Activated CD4-positive, alpha-beta T cell treated with anti-CD3 and anti-CD28 coated beads for 36 hours (primary cell): ENCODE results near the gene COL21A1. TPM values are rescaled to one million over a fixed set of nuclear protein-coding genes. Genes with fewer than 3 reads are reported as not detected.

Source experiments
- ATAC-seq: fragments of 200-7000 bp; cut with Tn5 transposase; one replicate; pipeline ENCODE4 v1.10.0; 2021; ENCODE audit warnings: mild to moderate bottlenecking, moderate library complexity
- CTCF ChIA-PET: fragments of 350-600 bp; sonication (Branson Sonifier 250); formaldehyde crosslinking; loops from one replicate; lab custom pipeline; 2021; ENCODE audit warnings: antibody characterized with exemption; lab: Charles Lee
- POLR2A ChIA-PET: fragments of 350-600 bp; sonication (Branson Sonifier 250); formaldehyde crosslinking; loops from one replicate; lab custom pipeline; 2021; ENCODE audit warnings: antibody characterized with exemption, inconsistent platforms; lab: Charles Lee
- DNase-seq: peaks from one replicate; pipeline ENCODE4 v3.0.0-alpha.2; 2020
- H3K27ac Mint-ChIP-seq: one replicate; pipeline ENCODE4 v1.8.0; 2021; ENCODE audit warnings: mixed read lengths
- H3K27me3 Mint-ChIP-seq: one replicate; pipeline ENCODE4 v1.8.0; 2021; ENCODE audit warnings: mixed read lengths
- H3K36me3 Mint-ChIP-seq: one replicate; pipeline ENCODE4 v1.8.0; 2021; ENCODE audit warnings: low read depth, mixed read lengths
- H3K4me1 Mint-ChIP-seq: one replicate; pipeline ENCODE4 v1.8.0; 2021; ENCODE audit warnings: mixed read lengths
- H3K4me3 Mint-ChIP-seq: one replicate; pipeline ENCODE4 v1.8.0; 2021; ENCODE audit warnings: mild to moderate bottlenecking, moderate library complexity, mixed read lengths
- H3K9me3 Mint-ChIP-seq: one replicate; pipeline ENCODE4 v1.8.0; 2021; ENCODE audit warnings: low read depth, mixed read lengths
- intact Hi-C, 2 experiments: fragments of 100-400 bp; cut with DNase I in 1 of 2; cut with micrococcal nuclease in 1 of 2; formaldehyde crosslinking; loops; one replicate each; pipeline versions ENCODE4 v1.14.2 to v1.15.1; 2022 to 2024; cut with DNase I, micrococcal nuclease
- total RNA-seq, 2 experiments: library from RNA; stranded (reverse); gene quantifications; one replicate each; pipeline ENCODE4 v1.2.3, GENCODE V29; 2021

COL21A1 gene
- total RNA-seq, 2 experiments from 2014 or later: not detected

- Mint-ChIP-seq H3K4me1 (no peaks in the 10 kb centered on the region), H3K27ac (no peak overlapping the region), H3K4me3 (no peak overlapping the region), H3K9me3 (peaks cover 10% of the 10 kb centered on the region), H3K36me3 (no peaks in the 10 kb centered on the region), H3K27me3 (no peaks in the 10 kb centered on the region)
- ChIA-PET CTCF (interaction anchor here (0.9 kb wide), 1 partner anchor 21 kb away, joined by 4 read pairs; no protein-coding TSS in a partner anchor), POLR2A (no interaction called here)
- ATAC-seq (no peak), DNase-seq (no peak)
- intact Hi-C loops: no loop called here
Measured at GRCh38 chr6:56147766-56148165, 99.6 kb downstream of the COL21A1 start.

DNA sequence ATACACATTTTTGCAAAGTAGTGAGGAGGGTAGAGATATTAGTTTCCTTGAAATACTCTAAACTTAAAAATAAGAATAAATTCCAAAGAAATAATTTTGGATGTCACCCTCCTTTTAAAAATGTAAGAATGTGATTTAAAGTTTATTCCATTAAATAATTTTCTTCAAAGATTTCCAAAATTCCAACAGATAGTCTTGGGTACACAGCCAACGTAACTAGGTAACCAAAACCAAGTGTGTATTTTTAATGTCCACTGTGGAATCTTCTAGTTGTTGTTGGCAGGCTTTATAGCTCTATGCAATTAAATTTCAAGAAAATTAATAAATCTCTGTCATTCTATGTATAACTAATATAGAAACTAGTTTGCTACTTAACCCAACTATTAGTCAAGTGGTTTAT is 101.3 kb downstream of the COL21A1 start:
- ChIA-PET POLR2A (no interaction called here), CTCF (interaction anchor here (1.2 kb wide), 1 partner anchor 10 kb away, joined by 3 read pairs; no protein-coding TSS in a partner anchor)
- Mint-ChIP-seq H3K27me3 (no peaks in the 10 kb centered on the region), H3K4me3 (no peak overlapping the region), H3K27ac (no peak overlapping the region), H3K36me3 (no peaks in the 10 kb centered on the region), H3K9me3 (peaks cover 10% of the 10 kb centered on the region), H3K4me1 (no peaks in the 10 kb centered on the region)
- intact Hi-C loops: no loop called here
- ATAC-seq (no peak), DNase-seq (no peak)

GRCh38 chr6:56145616-56146015 is 101.8 kb downstream of the COL21A1 start:
- Mint-ChIP-seq H3K4me1 (no peaks in the 10 kb centered on the region), H3K27me3 (no peaks in the 10 kb centered on the region)
- CTCF ChIA-PET: no interaction called here

GRCh38 chr6:56144538-56145324 is 102.6 kb downstream of the COL21A1 start:
- intact Hi-C loops: no loop called here
- POLR2A ChIA-PET: no interaction called here
- Mint-ChIP-seq H3K9me3 (peaks cover 10% of the 10 kb centered on the region), H3K27ac (no peak overlapping the region), H3K4me3 (no peak overlapping the region), H3K4me1 (no peaks in the 10 kb centered on the region), H3K27me3 (no peaks in the 10 kb centered on the region), H3K36me3 (no peaks in the 10 kb centered on the region)
- DNase-seq: no peak
- ATAC-seq: no peak
- CTCF ChIA-PET: no interaction called here

More at GRCh38 chr6:56145616-56146015, 101.8 kb downstream of the COL21A1 start:
- no peak for ATAC-seq
- H3K27ac Mint-ChIP-seq: no peak overlapping the region
- no peak overlapping the region for H3K4me3 Mint-ChIP-seq
- no peak for DNase-seq
- no peaks in the 10 kb centered on the region for H3K36me3 Mint-ChIP-seq
- POLR2A ChIA-PET: no interaction called here
- intact Hi-C loops: no loop called here
- H3K9me3 Mint-ChIP-seq: peaks cover 10% of the 10 kb centered on the region

DNA sequence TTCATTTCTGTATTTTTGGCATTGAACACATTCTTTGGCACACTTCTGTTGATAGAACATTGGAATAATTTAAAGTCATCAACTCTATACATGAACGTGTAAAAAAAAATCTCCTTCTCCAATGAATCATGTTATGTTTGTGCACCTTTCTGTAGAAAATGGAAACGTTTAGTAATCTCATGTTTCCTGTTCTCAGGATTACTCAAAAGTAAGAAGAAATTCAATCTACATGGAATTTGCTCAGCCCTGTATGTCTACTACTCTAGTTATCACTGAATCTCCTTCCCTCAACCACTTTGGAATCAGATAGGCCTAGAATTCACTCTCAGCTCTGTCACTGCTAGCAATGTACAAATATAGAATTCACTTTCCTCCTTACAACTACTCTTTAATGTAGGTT is 103.6 kb downstream of the COL21A1 start:
- Mint-ChIP-seq H3K36me3 (no peaks in the 10 kb centered on the region), H3K4me3 (no peak overlapping the region), H3K27ac (no peak overlapping the region), H3K4me1 (no peaks in the 10 kb centered on the region), H3K9me3 (peaks cover 9% of the 10 kb centered on the region), H3K27me3 (no peaks in the 10 kb centered on the region)
- ATAC-seq (no peak), DNase-seq (no peak)
- CTCF ChIA-PET: no interaction called here
- intact Hi-C loops: no loop called here
- POLR2A ChIA-PET: no interaction called here

DNA sequence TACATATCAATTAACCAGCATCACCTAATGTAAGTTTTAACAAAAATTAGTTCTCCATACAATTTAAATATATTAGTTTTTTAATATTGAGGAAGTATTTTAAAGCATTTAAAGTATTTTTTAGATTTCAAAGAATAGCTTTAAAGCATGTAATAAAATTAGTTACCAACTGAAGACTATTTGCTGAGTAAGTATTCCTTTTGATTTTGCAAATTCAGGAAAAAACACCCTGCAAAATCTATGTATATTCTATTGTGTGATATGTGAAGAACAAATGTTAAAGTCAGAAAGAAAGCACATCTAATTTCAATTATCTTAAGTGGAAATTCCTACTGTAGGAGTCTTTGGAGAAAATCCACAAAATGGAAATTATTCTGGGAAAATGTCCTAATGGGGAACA is 107.3 kb downstream of the COL21A1 start:
- ChIA-PET POLR2A (no interaction called here), CTCF (no interaction called here)
- Mint-ChIP-seq H3K27ac (no peak overlapping the region), H3K36me3 (no peaks in the 10 kb centered on the region), H3K9me3 (peaks cover 15% of the 10 kb centered on the region), H3K27me3 (no peaks in the 10 kb centered on the region), H3K4me3 (no peak overlapping the region), H3K4me1 (no peaks in the 10 kb centered on the region)
- ATAC-seq: no peak
- intact Hi-C loops: no loop called here
- no peak for DNase-seq

DNA sequence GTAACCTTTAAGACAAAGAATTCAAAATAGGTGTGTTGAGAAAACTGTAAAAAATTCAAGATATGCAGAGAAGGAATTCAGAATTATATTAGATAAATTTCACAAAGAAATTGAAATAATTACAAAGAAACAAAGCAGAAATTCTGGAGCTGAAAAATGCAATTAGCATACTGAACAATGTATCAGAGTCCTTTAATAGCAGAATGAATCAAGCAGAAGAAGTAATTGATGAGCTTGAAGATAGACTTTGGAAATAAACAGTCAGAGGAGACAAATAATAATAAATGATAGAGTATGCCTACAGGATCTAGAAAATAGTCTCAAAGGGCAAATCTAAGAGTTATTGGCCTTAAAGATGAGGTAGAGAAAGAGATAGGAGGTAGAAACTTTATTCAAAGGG is 131.7 kb downstream of the COL21A1 start:
- ChIA-PET POLR2A (no interaction called here), CTCF (no interaction called here)
- intact Hi-C loops: no loop called here
- Mint-ChIP-seq H3K9me3 (peaks cover 18% of the 10 kb centered on the region), H3K27me3 (no peaks in the 10 kb centered on the region), H3K36me3 (no peaks in the 10 kb centered on the region), H3K27ac (no peak overlapping the region), H3K4me3 (no peak overlapping the region), H3K4me1 (no peaks in the 10 kb centered on the region)
- DNase-seq (no peak), ATAC-seq (no peak)

GRCh38 chr6:56109149-56109548 is 138.2 kb downstream of the COL21A1 start:
- H3K9me3 Mint-ChIP-seq: peaks cover 4% of the 10 kb centered on the region
- POLR2A ChIA-PET: no interaction called here
- no peaks in the 10 kb centered on the region for H3K4me1 Mint-ChIP-seq
- CTCF ChIA-PET: no interaction called here
- DNase-seq (no peak), ATAC-seq (no peak)
- H3K27me3 Mint-ChIP-seq: no peaks in the 10 kb centered on the region
- intact Hi-C loops: no loop called here
- H3K4me3 Mint-ChIP-seq: no peak overlapping the region
- H3K27ac Mint-ChIP-seq: no peak overlapping the region
- H3K36me3 Mint-ChIP-seq: no peaks in the 10 kb centered on the region

GRCh38 chr6:56106231-56106630 is 141.1 kb downstream of the COL21A1 start:
- Mint-ChIP-seq H3K27ac (no peak overlapping the region), H3K36me3 (no peaks in the 10 kb centered on the region), H3K9me3 (peaks cover 4% of the 10 kb centered on the region), H3K4me3 (no peak overlapping the region), H3K4me1 (no peaks in the 10 kb centered on the region), H3K27me3 (no peaks in the 10 kb centered on the region)
- intact Hi-C loops: no loop called here
- CTCF ChIA-PET: interaction anchor here (0.7 kb wide), 1 partner anchor 467 kb away, joined by 3 read pairs; no protein-coding TSS in a partner anchor
- no peak for DNase-seq
- POLR2A ChIA-PET: no interaction called here
- ATAC-seq: no peak

- H3K36me3 Mint-ChIP-seq: no peaks in the 10 kb centered on the region
- H3K4me3 Mint-ChIP-seq: no peak overlapping the region
- H3K27ac Mint-ChIP-seq: no peak overlapping the region
- CTCF ChIA-PET: no interaction called here
- H3K27me3 Mint-ChIP-seq: no peaks in the 10 kb centered on the region
- intact Hi-C loops: no loop called here
- ATAC-seq: no peak
- no peak for DNase-seq
- no peaks in the 10 kb centered on the region for H3K4me1 Mint-ChIP-seq
- H3K9me3 Mint-ChIP-seq: peaks cover 2% of the 10 kb centered on the region
- POLR2A ChIA-PET: no interaction called here
Measured at GRCh38 chr6:56104591-56104990, 142.8 kb downstream of the COL21A1 start.

DNA sequence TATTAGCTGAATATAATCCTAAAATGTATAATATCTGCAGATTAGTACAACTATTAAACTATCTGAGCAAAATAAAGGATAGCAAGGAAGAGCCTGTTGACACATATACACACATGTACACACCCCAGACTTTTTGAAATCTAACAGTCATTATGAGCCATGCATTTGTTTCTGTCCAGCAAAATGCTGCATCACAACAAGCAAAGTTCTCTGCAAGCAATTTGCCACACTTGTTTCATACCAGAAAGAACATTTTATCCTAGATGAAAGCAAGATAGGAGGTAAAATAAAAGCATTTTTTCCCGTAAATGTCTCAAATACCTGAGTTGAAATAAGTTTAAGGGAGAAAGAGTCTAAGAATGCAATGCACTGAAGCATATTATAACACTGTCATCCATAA is 145.2 kb downstream of the COL21A1 start:
- Mint-ChIP-seq H3K4me3 (no peak overlapping the region), H3K36me3 (no peaks in the 10 kb centered on the region), H3K4me1 (no peaks in the 10 kb centered on the region), H3K27ac (no peak overlapping the region), H3K27me3 (no peaks in the 10 kb centered on the region), H3K9me3 (peaks cover 5% of the 10 kb centered on the region)
- ATAC-seq (no peak), DNase-seq (no peak)
- intact Hi-C loops: no loop called here
- ChIA-PET POLR2A (no interaction called here), CTCF (no interaction called here)

- Mint-ChIP-seq H3K9me3 (peaks cover 3% of the 10 kb centered on the region), H3K27ac (no peak overlapping the region), H3K36me3 (no peaks in the 10 kb centered on the region), H3K4me3 (no peak overlapping the region), H3K27me3 (no peaks in the 10 kb centered on the region), H3K4me1 (no peaks in the 10 kb centered on the region)
- CTCF ChIA-PET: no interaction called here
- no peak for DNase-seq
- ATAC-seq: no peak
- intact Hi-C loops: no loop called here
- POLR2A ChIA-PET: no interaction called here
Measured at GRCh38 chr6:56101141-56101553, 146.2 kb downstream of the COL21A1 start.
